Right atrium auricular region (tissue), 2 donors: ENCODE data around the gene DENND1A. TPM values are rescaled to one million over a fixed set of nuclear protein-coding genes. Genes with fewer than 3 reads are reported as not detected.

Experiments
- DNase-seq: peaks from one replicate; pipeline ENCODE4 v3.0.0-alpha.2; 2019; ENCODE audit warnings: low spot score
- H3K27ac ChIP-seq, 2 donors: fragments of 200-600 bp; sonication (generic); 1 replicate in 1 of 2; 2 replicates in 1 of 2; pipeline ENCODE4 v1.5.1; 2016 to 2019
- H3K27me3 ChIP-seq, 2 donors: fragments of 200-600 bp; sonication (generic); one replicate each; pipeline versions ENCODE4 v1.5.1 to v1.6.0; 2017 to 2019
- H3K36me3 ChIP-seq: fragments of 200-600 bp; sonication (generic); one replicate; pipeline ENCODE4 v1.5.1; 2016
- H3K4me1 ChIP-seq, 2 donors: fragments of 200-600 bp; sonication (generic); one replicate each; pipeline versions ENCODE4 v1.5.1 to v1.6.0; 2017 to 2019
- H3K4me3 ChIP-seq, 2 donors: fragments of 200-600 bp; sonication (generic); 1 replicate in 1 of 2; 2 replicates in 1 of 2; pipeline ENCODE4 v1.5.1; 2017 to 2019; ENCODE audit warnings: mild to moderate bottlenecking in 1 of 2, moderate library complexity in 1 of 2
- H3K9me3 ChIP-seq, 2 donors: fragments of 200-600 bp; sonication (generic); one replicate each; pipeline ENCODE4 v1.5.1; 2019
- CTCF ChIP-seq, 2 donors: fragments of 200-600 bp; sonication (generic); IDR thresholded peaks; one replicate each; pipeline ENCODE4 v1.5.1; 2019; ENCODE audit warnings: antibody characterized with exemption in 2 of 2
- total RNA-seq, 2 donors: library from RNA; depleted of rRNA; stranded (reverse); fragments of >200 nt; gene quantifications; one replicate each; pipeline ENCODE4 v1.1.0, GENCODE V29; 2016

DENND1A gene
- total RNA-seq, 2 donors from 2014 or later, result 14.9 to 23.6 TPM

- no peak for DNase-seq
- H3K9me3 ChIP-seq, result no peaks in the 10 kb centered on the region
These were observed 518.7 kb downstream of the DENND1A start for GRCh38 chr9:123411191-123411590.

GRCh38 chr9:123410281-123410910 lies 519.5 kb downstream of the DENND1A start:
- H3K9me3 ChIP-seq, result no peaks in the 10 kb centered on the region
- no peaks in the 10 kb centered on the region for H3K27me3 ChIP-seq
- no peak overlapping the region for H3K27ac ChIP-seq
- H3K36me3 ChIP-seq, result no peaks in the 10 kb centered on the region
- TF ChIP-seq CTCF (IDR thresholded peaks at IDR 0.05), result no peak
- DNase-seq, result no peak
- peaks cover 0 to 4% of the 10 kb centered on the region in 2 donors for H3K4me1 ChIP-seq
- H3K4me3 ChIP-seq, result no peak overlapping the region

More at GRCh38 chr9:123411191-123411590, 518.7 kb downstream of the DENND1A start:
- Histone ChIP-seq H3K4me3 (no peak overlapping the region), H3K27ac (no peak overlapping the region), H3K4me1 (peaks cover 0 to 4% of the 10 kb centered on the region in 2 donors), H3K27me3 (no peaks in the 10 kb centered on the region), H3K36me3 (no peaks in the 10 kb centered on the region)
- TF ChIP-seq CTCF (IDR thresholded peaks at IDR 0.05), result no peak

DNA sequence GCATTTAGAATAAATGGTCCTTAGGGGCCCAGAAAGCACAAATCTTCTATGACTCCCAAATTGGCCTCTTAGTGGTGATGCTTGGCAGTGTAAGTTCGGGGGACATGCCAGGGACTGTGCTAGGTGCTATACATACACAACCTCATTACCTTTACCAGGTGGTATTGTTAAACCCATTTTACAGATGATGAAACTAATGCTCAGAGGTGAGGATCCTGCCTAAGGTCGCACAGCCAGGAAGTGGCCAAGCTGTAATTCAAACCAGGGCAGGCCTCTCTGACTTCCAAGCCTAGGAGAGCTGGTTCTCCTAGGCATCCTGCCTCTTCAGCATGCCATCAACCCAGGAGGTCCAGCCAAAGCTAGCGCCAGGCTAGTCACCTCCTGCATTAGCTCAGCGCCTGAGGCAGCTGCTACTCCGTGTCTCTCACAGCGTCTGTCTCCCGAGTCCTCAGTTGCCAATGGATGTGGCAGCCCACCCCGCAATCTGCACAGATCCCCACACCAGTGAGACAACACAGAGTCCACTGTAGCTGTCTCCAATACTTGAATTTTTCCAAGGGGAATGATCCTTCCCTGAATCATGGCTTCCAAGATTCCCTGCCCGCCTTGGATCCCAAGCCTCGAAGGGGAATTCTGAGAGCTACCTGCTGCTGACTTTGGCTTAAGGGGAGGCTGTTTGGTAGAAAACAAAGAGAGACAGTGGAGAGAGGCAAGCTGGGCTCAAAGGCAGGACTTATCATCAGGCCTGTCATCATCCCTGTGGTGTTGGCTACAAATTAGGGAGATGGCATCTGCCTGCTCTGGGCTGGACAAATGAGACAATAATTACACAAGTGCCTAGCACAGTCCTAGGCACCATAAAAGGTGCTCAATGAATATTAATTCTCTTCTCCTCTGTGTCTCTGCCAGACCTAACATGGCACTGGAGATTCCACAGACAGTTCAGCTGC lies 521.3 kb downstream of the DENND1A start:
- H3K9me3 ChIP-seq, result no peaks in the 10 kb centered on the region
- H3K27ac ChIP-seq, result no peak overlapping the region
- no peaks in the 10 kb centered on the region for H3K27me3 ChIP-seq
- H3K36me3 ChIP-seq, result no peaks in the 10 kb centered on the region
- no peak overlapping the region for H3K4me3 ChIP-seq
- H3K4me1 ChIP-seq, result peaks cover 0 to 4% of the 10 kb centered on the region in 2 donors
- TF ChIP-seq CTCF (IDR thresholded peaks at IDR 0.05), result no peak
- DNase-seq, result no peak

- Histone ChIP-seq H3K27me3 (no peaks in the 10 kb centered on the region), H3K9me3 (no peaks in the 10 kb centered on the region), H3K27ac (no peak overlapping the region), H3K36me3 (no peaks in the 10 kb centered on the region), H3K4me3 (no peak overlapping the region), H3K4me1 (peaks cover 0 to 4% of the 10 kb centered on the region in 2 donors)
- DNase-seq, result no peak
- TF ChIP-seq CTCF (IDR thresholded peaks at IDR 0.05), result no peak
These were observed 522.6 kb downstream of the DENND1A start for GRCh38 chr9:123407217-123407851.

- H3K9me3 ChIP-seq, result no peaks in the 10 kb centered on the region
- no peak overlapping the region for H3K4me3 ChIP-seq
- no peak for DNase-seq
- TF ChIP-seq CTCF (IDR thresholded peaks at IDR 0.05), result no peak
- H3K36me3 ChIP-seq, result no peaks in the 10 kb centered on the region
- peaks cover 0 to 4% of the 10 kb centered on the region in 2 donors for H3K4me1 ChIP-seq
- H3K27me3 ChIP-seq, result no peaks in the 10 kb centered on the region
- H3K27ac ChIP-seq, result no peak overlapping the region
These were observed 523.2 kb downstream of the DENND1A start for GRCh38 chr9:123406691-123407216.
